Measurements from ENCODE around the gene DNAH9. TPM values are rescaled to one million over a fixed set of nuclear protein-coding genes. Genes with fewer than 3 reads are reported as not detected.
A peak's percentile ranks its signal among the peaks of the same experiment; 100 is the strongest.

DNAH9 gene
- total and polyA plus RNA-seq, 8 donors: 0.28 to 18.3 (median 0.42) TPM; not detected in 2

DNA sequence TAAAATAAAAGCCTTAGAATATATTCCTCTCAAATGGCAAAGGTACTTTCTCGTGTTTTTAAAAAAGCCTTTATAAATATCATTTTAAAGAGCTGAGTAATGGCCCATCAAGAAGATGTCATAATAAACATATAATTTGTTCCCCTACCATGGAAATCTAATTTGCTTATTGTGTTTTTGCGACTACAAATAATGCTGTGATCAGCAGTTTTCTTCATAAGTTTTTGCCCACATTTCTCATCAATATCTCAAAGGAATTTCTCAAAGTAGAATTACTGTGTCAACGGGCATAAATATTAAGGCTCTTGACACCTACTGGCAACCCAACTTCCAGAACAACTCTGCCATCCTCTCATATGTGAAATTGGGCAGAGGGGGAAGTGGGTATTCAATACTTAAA is 381.5 kb downstream of the DNAH9 start:
- intact Hi-C loops (cut with DNase I; ENCODE audit: low total_unique reads): no loop called here
- H3K27ac ChIP-seq: no peak overlapping the region
- no peaks in the 10 kb centered on the region for H3K27me3 ChIP-seq
- DNase-seq: no peak
- peaks cover 32 to 57% (median 53%) of the 10 kb centered on the region in 4 donors for H3K36me3 ChIP-seq
- H3K9me3 ChIP-seq: no peaks in the 10 kb centered on the region
- no peaks in the 10 kb centered on the region for H3K4me1 ChIP-seq
- TF ChIP-seq EP300 (IDR thresholded peaks at IDR 0.05) (no peak), POLR2A (IDR thresholded peaks at IDR 0.05) (no peak), POLR2AphosphoS5 (IDR thresholded peaks at IDR 0.05) (no peak)
- TF ChIP-seq, protein P1, sequence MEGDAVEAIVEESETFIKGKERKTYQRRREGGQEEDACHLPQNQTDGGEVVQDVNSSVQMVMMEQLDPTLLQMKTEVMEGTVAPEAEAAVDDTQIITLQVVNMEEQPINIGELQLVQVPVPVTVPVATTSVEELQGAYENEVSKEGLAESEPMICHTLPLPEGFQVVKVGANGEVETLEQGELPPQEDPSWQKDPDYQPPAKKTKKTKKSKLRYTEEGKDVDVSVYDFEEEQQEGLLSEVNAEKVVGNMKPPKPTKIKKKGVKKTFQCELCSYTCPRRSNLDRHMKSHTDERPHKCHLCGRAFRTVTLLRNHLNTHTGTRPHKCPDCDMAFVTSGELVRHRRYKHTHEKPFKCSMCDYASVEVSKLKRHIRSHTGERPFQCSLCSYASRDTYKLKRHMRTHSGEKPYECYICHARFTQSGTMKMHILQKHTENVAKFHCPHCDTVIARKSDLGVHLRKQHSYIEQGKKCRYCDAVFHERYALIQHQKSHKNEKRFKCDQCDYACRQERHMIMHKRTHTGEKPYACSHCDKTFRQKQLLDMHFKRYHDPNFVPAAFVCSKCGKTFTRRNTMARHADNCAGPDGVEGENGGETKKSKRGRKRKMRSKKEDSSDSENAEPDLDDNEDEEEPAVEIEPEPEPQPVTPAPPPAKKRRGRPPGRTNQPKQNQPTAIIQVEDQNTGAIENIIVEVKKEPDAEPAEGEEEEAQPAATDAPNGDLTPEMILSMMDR (IDR thresholded peaks at IDR 0.05): no peak
- no peak overlapping the region for H3K4me3 ChIP-seq
- 90 to 95% (median 95%) methylated on average over 3 of the region's 3 CpGs for WGBS, 5 donors

- peaks cover 32 to 64% (median 60%) of the 10 kb centered on the region in 4 donors for H3K36me3 ChIP-seq
Measured at GRCh38 chr17:11980813-11981212, 382.5 kb downstream of the DNAH9 start.

DNA sequence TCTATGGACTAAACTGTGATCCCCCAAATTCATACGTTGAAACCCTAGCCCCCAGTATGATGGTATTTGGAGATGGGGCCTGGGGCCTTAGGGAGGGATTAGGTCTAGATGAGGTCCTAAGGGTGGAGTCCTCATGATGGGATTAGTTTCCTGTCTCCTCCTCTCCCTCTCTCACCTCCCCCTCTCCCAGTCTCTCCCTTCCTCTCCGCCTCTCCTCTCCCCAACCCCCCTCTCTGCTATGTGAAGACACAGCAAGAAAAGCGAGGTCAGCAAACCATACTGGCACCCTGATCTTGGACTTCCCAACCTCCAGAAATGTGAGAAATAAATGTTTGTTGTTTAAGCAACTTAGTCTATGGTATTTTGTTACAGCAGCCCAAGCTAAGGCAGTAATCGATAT is 383.6 kb downstream of the DNAH9 start:
- H3K4me1 ChIP-seq: peaks cover 0 to 6% (median 2%) of the 10 kb centered on the region in 4 donors
- H3K27me3 ChIP-seq: no peaks in the 10 kb centered on the region
- H3K4me3 ChIP-seq: no peak overlapping the region
- intact Hi-C loops (cut with DNase I; ENCODE audit: low total_unique reads): no loop called here
- no peaks in the 10 kb centered on the region for H3K9me3 ChIP-seq
- no peak for TF ChIP-seq EP300 (IDR thresholded peaks at IDR 0.05)
- no peak for TF ChIP-seq POLR2AphosphoS5 (IDR thresholded peaks at IDR 0.05)
- no peak for TF ChIP-seq POLR2A (IDR thresholded peaks at IDR 0.05)
- TF ChIP-seq, protein P1 (IDR thresholded peaks at IDR 0.05): no peak
- DNase-seq: no peak
- no peak overlapping the region for H3K27ac ChIP-seq
- peaks cover 32 to 64% (median 59%) of the 10 kb centered on the region in 4 donors for H3K36me3 ChIP-seq
- WGBS, 5 donors: 87 to 98% (median 94%) methylated on average over 4 of the region's 4 CpGs

More at GRCh38 chr17:11980813-11981212, 382.5 kb downstream of the DNAH9 start:
- H3K4me3 ChIP-seq: no peak overlapping the region
- 67 to 100% (median 88%) methylated on average over 2 of the region's 2 CpGs for WGBS, 5 donors
- no peaks in the 10 kb centered on the region for H3K4me1 ChIP-seq
- H3K27me3 ChIP-seq: no peaks in the 10 kb centered on the region
- DNase-seq: peak in 1 of 2 donors; percentile 9
- intact Hi-C loops (cut with DNase I; ENCODE audit: low total_unique reads): no loop called here
- no peak overlapping the region for H3K27ac ChIP-seq
- no peak for TF ChIP-seq POLR2AphosphoS5 (IDR thresholded peaks at IDR 0.05)
- TF ChIP-seq POLR2A (IDR thresholded peaks at IDR 0.05): no peak
- TF ChIP-seq EP300 (IDR thresholded peaks at IDR 0.05): no peak
- TF ChIP-seq, protein P1 (IDR thresholded peaks at IDR 0.05): no peak
- no peaks in the 10 kb centered on the region for H3K9me3 ChIP-seq

DNA sequence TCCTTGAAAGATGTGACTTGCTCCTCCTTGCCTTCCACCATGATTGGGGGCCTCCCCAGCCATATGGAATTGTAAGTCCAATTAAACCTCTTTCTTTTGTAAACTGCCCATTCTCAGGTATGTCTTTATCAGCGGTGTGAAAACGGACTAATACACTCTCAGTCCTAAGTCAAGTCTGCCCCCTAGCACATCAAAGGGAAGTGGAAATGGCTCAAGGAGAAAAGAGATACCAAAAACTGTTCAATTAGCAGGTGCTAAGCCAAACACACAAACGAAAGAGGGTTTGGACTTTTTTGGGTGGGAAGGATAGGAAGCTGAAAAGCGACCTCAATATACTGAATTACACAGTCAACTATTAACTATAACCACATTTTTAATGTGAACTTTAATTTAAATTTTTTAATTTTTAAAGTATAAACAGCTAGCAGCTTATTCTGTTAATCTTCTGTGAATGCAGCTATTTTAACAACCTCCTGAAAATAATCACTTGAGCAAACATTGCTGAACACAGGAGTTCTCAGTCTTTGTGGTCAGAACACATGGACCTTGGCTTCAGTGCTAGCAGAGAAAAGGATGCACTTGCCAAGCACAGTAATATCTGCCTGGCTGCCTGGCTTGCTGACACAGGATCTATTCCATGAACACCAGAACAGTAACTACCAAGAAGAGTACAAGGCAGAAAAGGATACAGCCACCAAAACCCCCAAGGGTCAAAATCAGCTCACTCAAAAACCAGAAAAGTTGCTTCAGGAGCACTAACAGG is 388.1 kb downstream of the DNAH9 start:
- Histone ChIP-seq H3K9me3 (no peaks in the 10 kb centered on the region), H3K36me3 (peaks cover 17 to 78% (median 67%) of the 10 kb centered on the region in 4 donors), H3K27ac (no peak overlapping the region), H3K4me3 (no peak overlapping the region), H3K4me1 (peaks cover 0 to 11% (median 6%) of the 10 kb centered on the region in 4 donors), H3K27me3 (no peaks in the 10 kb centered on the region)
- no peak for TF ChIP-seq EP300 (IDR thresholded peaks at IDR 0.05)
- TF ChIP-seq, protein P1 (IDR thresholded peaks at IDR 0.05): no peak
- TF ChIP-seq POLR2A (IDR thresholded peaks at IDR 0.05): no peak
- no peak for TF ChIP-seq POLR2AphosphoS5 (IDR thresholded peaks at IDR 0.05)
- intact Hi-C loops (cut with DNase I; ENCODE audit: low total_unique reads): no loop called here
- no peak for DNase-seq
- 65 to 88% (median 79%) methylated on average over 4 of the region's 4 CpGs for WGBS, 5 donors
